EH (cell line): Measurements from ENCODE around the gene LSP1.

Source experiments
- DNase-seq: peaks from one replicate; pipeline ENCODE4 v3.0.0-alpha.2; 2015; ENCODE audit warnings: low read depth

Gene LSP1

DNA sequence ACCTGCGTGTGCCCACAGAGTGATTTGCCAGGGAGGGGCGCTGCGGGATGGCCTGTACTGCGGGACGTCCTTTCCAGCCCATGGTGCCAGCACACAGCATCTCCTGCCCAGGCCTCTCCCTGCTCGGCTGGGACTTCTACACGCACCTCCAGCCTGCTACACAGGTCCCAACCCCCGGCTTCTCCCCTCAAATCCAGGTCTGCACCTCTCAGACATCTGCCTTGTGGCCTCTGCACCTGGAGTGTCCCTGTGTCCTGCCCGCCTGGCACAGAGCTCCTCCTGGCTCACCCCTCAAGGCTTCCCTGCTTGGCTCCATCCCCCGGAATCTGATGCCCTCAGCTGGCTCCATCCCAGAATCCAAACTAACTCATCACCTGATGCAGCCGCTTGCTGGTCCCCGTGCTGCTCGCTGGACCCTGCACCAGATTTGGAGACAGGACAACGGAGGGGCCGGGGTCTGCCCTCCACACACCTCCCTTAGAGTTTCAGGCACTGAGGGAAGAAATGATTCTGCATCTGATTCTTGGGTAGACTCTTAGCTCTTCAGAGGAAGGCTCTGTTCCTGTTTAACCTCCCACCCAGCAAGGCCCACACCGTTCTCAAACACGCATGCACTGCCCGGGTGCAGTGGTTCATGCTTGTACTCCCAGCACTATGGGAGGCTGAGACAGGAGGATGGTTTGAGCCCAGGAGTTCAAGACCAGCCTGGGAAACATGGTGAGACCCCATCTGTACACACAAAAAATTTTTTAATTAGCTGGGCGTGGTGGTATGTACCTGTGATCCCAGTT lies 4.0 kb upstream of the LSP1 start:
- DNase-seq, result no peak

DNA sequence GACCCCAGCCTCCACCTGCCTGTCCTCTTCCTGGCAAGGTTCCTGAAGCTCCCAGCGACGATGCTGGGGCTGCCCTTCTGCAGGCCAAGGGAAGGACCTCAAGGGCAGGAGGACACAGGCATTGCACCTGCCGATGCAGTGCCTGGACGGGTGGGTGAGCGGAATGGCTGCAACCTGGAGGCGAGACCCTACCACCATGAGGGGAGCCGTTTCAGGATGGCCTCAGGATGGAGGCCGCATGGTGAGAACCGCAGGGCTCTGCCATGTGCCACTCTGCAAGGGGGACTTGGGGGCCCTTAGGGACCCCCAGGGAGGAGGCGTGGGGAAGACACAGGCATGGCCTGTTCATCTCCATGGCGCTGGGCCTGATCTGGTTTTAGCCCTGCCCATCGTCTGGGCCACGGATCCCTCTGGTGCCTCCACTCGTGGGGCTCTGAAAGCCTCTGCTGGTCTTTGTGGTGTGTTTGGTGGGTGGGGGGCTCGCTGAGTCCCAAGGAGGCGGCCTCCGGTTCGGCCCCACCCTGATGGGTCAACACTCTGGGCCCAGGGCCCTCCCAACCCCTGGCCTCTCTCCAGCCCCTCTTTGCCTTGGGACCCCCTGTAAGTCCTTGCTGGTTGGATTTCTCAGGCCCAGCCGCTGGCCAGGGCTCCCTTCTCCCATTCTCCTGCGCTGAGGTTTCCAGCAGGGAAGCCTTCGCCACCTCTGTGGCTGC lies 1.3 kb upstream of the LSP1 start:
- DNase-seq, result no peak

DNA sequence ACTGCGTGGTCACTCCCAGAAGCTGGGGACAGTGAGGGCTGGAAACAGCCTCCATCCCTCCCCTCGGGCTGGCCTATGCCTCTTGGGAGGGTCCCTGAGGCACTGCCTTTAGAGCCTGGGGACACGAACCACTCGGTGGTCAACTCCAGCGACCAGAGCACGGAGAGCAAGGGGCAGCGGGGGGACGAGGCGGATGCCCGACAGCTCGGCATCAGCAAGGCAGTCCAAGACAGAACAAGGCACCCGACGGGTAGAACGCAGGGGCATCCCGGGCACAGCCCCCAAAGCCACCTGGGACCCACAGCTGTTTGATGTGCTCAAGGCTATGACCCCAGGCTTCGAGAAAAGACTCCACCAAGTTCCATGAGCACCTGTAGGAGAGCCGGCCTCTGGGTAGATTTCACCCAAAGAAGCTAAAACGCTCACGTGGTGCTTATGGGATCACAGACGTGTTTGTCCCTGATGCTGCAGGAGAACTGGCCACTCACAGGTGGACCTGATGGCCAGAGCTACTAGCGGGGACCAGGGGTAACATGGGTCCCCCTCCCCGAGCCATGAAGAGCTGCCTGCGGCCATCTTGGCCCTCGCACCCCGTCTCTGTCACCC lies 510 bp upstream of the LSP1 start:
- DNase-seq, result no peak

DNA sequence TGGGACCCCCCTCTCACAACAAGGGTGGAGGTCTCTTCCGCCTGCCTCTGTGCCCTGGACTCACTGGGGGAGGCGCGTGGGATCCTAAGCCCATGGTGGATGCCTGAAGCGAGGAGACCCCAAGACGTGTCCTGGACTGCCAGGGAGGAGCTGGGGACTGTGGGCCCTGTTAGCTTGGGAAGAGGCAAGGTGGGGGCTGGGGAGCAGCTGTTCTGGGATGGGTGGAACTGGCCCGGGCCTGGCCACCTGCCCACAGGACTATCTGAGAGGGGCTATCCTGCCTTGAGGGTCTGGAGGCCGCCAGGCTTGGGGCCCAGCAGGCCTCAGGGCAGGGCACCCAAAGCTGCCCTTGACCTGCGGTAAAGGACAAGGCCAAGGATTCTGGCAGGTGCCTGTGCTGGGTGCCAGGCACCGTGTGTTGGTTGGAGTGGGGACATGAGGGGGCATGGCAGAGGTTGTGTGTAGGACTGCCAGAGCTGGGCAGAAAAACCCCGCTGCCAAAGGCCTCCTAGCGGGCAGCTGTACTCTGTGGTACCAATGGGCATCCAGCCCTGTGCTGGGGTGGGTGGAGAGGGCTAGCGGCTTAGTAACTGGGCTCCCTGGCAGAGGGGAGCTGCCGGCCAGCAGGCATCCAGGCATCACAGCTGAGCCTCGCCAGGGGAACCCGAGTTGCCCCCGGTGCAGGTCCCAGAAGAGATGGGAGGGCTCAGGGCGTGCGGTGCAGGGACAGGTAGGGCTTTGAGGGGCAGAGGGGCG lies 670 bp downstream of the LSP1 start:
- DNase-seq, result no peak

DNA sequence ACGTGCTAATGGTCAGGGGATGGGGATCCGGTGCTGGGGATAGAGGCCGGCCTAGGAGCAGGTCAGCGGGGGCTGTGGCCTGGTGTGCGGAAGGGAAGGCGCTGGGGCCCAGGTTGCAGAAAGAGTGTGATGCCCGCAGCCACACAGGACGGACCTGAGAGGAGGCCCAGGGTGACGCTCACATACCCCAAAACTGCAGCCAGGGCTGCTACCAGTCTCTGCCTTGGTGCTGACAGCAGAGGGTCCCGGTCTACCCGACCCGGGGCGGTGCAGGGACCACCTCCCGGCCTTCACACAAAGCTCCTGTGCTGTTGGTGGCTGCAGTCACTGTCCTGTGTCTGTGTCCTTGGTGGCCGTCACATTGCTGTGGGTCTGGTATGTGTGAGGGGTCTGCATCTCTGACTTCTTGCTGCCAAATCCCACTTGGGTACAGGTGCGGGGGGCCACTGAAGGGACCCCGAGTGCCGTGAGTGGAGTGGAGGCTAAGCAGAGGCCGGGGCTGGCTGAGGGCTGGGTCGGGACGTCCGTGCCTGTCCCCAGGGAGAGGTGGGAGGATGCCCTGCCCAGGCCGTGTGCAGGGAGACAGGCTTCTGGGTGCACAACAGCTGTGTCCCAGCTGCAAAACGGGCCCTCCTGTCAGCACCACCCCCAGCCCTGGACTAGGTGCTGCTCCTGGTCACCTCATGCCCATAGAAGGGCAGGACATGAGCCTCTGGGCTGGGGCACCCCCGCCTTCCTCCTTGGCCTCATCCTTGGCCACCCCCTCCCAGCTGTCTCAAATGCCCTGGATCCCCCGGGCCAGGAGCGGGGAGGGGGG lies 1.5 kb downstream of the LSP1 start:
- no peak for DNase-seq

DNA sequence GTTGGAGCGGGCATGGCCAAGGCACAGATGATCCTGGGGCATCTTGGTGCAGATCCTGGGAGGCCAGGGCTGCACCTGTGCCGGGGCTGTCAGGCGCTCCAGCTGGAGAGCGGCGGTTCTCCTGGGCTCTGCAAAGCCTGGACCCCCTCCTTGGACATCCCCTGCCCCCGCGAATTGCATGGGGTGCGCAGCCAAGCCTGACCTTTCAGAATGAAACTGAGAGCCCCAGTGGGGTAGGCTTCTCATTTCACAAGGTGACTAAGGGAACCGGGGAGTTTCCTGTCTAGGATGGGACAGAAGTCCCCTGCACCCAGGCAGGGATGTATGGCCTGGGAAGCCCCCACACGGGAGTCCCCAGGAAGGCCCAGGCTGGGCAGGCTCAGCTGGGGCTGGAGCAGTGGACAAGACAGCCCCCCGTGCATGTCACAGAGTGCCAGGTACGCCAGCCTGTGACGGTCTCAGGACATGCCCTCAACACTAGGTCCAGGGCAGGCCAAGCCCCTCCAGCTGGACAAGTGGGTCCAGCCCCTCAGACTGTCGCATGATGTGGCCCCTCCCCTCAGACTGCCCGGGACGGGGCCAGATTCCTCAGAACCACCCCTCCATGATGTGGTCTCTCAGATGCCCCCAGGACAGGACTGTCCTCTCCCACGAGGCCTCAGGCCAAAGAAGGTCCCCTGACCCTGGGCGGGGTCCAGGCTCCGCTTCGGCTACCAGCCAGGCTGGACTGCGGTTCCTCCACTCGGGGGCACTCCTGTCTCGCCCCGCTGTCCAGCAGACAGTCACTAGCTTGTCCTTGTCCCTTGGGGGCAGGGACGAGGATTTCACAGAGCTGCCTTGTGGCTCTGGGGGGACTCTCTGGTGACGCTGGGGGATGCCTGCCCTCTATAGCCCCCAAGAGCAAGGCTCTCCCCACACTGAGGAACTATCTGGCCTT lies 2.3 kb downstream of the LSP1 start:
- no peak for DNase-seq

DNA sequence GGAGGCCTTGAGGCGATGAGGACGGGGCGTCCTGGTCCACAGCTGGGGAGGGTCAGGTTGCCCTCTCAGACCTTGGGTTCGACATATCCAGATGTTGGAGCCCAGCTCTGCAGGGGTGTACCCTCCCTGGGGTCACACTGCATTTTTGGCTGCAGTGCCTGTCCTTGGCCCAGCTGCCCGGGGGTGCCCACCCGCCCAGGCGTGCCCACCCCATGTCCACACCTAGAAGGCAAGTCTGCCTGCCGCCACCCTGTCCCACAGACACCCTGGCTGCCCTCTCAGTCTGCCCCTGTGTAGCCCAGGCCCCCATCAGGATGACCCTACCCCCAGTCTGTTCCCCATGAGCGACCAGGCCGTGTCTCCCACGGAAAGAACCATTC lies 3.0 kb downstream of the LSP1 start:
- no peak for DNase-seq

DNA sequence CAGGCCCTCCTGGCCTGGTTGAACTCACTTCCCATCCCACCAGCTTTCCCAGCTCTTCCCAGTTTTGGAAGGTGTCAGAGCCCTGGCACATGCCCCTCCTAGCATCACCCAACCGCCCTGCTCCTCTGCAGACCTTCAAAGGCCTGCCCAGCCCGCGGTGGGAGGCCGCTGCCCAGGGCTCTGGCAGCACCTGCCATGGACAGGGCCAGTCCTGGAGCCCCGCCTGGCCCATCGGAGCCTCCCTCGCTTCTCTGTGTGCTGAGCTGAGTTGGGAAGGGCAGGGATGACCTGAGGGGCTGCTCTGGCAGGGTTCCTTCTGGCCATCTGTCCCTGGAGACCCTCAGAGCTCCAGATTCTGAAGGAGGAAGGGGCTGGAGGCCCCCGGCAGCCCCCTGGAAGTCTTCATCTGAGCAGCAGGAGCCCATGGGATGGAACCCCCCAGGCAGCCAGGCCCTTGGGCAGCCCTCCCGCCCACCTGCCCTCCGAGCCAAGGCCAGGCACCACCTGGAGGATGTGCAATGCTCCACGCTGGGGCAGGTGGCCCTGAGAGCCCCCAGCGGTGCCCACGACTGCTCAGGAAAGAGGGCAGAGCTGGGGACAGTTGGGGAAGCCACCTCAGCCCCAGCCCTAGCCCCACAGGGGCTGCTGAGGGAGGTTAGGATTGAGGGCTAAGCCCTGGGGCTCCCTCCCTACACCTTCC lies 3.6 kb downstream of the LSP1 start:
- no peak for DNase-seq

DNA sequence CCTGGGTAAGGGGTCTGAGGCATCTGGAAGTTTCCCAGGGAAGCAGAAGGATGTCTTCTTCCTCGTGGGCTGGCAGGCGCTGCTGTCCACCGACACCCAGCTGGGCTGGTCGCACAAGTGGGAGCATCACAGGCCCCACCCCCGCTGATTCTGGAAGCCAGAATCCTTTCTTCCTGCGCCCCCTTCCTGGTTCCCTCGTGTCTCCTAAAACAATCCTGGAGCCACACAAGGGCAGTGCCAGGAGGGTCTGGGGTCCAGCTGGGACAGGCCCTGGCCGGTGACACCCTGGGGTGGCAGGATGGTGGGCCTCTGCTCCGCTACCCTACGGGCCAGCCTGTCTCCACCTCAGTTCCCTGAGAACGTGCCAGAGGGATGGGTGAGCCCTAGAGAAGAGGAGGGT lies 4.2 kb downstream of the LSP1 start:
- no peak for DNase-seq

DNA sequence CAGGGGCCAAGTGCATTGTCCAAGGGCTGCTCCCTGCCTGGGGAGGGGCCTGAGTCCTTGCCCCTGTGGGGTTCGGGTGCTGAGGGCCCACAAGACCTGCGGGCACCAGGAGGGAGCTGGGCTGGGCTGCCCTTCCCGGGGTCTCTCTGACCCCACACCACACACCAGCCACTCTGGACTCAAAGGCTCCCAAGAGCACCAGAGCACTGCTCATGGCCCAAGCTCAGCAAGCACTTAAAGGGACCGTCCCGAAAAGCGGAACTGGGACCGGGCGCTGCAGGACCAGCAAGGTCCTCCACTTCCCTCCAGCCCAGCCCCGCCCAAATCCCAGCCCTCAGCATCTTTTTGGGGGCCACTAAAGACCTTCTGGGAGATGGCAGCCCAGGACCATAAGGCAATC lies 5.3 kb downstream of the LSP1 start:
- DNase-seq, result no peak

DNA sequence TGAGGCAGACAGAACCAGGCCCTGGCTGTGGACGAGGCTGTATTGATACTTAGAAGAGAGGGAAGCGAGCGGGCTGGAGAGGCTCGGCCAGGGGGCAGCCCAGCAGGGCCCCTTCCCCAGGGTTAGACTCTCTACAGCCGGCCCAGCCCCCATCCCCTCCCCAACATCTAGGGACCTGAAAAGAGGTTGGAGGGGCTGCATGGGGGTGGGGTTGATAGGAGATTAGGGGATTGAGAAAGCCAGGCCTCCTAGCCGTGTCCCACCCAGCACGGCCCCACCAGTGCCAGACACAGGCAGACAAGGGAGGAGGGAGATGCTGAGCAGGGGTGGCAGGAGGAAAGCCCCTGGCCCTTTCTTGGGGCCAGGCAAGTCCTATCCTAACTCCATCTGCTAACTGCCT lies 5.7 kb downstream of the LSP1 start:
- DNase-seq, result no peak

DNA sequence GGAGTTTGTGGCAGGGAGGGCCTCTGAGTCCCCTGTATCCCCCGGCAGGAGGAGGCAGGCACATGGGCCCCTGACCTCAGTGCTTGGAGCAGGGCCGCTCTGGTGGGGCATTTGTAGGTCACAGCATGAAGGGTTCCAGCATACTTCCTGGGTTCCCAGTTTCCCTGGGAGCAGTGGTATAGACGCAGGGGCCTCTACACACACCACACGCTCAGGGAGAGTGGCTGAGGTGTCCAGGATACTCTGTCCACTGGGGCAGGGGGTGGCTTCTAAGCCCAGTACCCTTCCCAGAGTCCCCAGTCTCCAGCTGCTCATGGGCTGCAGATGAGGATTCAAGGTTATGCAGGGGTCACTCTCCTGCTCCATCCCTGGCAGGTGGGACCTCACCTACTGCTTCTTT lies 6.1 kb downstream of the LSP1 start:
- DNase-seq, result no peak

DNA sequence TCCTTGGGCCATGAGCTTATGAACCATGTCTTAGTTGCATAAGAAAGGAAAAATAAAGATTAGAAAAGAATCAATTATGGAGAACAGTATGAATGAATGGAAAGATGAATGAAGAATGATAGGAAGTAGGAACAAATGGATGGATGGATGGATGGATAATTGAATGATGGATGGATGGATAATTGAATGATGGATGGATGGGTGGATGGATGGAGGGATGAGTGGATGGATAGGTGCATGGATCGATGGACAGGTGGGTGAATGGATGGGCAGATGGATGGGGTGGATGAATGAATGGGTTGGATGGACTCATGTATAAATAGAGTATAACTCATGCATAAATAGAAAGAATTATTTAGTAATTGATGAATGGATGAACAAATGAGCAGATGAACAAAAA lies 7.2 kb downstream of the LSP1 start:
- no peak for DNase-seq

DNA sequence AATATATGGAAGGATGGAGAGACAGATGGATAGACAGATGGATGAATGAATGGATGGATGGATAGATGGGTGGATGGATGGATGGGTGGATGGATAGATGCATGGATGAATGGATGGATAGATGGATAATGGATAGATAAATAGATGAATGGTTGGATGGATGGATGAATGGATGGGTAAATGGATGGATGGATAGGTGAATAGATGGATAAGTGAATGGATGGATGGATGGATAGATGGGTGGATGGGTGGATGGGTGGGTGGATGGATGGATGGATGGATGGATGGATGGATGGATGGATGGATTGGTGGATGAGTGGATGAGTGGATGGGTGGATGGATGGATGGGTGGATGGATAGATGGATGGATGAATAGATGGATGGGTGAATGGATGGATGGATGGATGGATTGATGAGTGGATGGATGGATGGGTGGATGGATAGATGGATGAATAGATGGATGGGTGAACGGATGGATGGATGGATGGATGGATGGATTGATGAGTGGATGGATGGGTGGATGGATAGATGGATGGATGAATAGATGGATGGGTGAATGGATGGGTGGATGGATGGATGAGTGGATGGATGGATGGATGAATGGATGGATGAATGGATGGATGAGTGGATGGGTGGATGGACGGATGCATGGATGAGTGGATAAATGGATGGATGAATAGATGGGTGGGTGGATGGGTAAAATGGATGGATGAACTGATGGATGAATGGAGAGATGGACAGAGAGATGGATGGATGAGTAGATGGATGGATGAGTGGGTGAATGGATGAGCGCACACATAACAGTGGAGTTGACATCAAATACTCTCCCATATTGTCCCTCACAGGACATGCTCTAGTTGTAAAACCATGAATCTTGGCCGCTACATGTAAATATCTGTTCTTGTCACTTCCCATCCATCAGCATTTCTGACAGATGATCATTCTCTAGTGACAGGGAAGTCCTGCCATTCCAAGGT lies 8.8 kb downstream of the LSP1 start:
- no peak for DNase-seq

DNA sequence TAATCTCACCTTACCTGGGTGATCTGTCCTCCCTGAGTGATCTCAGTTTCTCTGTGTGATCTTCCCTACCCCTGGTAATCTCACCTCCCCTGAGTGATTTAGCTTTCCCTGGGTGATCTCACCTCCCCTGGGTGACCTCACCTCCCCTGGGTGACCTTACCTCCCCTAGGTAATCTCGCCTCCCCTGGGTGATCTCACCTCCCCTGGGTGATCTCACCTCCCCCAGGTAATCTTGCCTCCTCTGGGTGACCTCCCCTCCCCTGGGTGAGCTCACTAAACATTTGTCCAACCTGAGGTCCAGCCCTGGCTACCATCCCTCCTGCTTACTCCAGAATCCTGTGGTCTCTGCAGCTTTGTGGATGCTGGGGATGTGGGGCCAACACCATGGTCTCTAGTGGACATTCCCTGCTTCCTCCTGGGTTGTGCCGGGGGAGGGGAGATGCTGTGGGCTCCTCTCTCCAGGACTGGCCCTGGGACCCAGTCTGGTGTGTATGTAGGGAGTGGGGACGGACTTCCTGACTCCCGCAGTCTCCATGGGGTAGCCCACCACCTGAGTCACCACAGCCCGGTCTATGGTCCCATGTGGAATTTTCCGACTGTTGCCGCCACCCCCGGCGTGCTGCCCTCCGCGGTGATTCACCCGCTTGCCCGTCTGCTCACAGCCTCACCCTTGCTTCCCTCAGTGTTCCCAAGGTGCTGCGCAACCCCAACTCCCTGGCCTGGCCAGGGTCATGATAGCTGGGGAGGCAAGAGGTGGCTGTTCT lies 9.9 kb downstream of the LSP1 start:
- DNase-seq, result peak; percentile 30

DNA sequence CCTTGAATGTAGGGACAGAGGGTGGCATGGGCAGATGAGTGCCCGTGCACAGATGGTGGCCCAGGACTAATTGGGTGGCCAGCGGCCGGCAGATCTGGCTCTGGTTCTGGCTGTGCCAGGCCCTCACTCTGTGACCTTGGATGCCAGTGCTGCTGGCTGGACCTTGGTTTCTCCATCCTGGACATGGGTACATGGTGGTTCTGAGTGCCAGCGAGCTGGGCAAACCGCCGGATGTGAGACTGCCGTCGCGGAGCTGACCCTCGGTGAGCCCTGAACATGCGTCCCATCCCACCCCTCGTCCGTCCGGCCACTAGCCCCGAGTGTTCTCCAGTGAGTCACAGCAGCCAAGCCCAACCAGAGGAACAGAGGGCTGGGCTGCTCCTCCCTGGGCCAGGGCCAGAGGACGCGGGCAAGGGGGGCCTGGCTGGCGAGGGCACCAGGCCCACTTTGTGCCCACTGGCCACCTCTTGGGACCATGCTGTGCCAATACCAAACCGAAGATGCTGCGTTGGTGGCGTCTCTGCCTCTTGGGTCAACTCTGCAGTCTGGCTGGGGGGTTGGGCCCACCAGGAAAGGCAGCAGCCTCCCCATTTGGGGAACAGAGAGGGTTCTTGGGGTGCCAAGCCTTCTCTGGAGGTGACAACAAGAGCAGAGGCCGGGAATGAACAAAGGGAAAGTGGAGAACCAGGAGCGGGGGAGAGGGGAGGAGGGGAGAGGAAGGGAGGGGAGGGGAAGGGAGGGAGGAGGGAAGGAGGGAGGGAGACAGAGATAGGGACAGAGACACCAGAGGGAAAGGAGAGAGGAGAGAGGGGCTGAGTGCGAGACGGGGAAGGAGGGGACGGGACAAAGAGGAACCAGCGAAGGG lies 10.7 kb downstream of the LSP1 start:
- DNase-seq, result peak; percentile 93

DNA sequence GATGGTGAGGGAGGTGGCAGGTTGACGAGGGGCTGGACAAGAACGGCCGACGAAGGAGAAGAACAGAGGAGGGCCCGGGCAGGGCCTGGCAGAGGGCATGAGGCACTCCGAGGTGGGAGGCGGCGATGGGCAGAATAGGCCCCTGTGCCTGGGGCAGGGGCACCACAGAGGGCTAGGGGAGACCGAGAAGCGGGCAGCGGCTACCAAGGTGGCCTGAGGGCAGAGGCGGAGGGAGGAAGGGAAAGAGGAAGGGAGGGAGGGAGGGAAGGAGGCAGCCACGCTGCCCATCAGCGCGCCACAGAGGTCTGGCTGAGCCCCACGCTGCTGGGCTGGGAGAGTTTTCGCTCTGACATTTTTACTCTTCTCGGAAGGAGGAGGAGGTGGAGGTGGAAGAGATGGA lies 11.3 kb downstream of the LSP1 start:
- peak; percentile 52 for DNase-seq
